Mucosa of stomach (tissue), 1 donor: ENCODE data around the gene SLC22A23.

Experiments
- H3K27me3 ChIP-seq: one replicate; pipeline ENCODE4 v1.7.0; 2013; ENCODE audit warnings: mild to moderate bottlenecking, low read length; ENCODE audit not compliant: control insufficient read depth, insufficient read depth
- H3K36me3 ChIP-seq: one replicate; pipeline ENCODE4 v1.7.0; 2013; ENCODE audit warnings: low read length; ENCODE audit not compliant: control insufficient read depth, insufficient read depth
- H3K4me1 ChIP-seq: one replicate; pipeline ENCODE4 v1.7.0; 2013; ENCODE audit warnings: mild to moderate bottlenecking, low read length; ENCODE audit not compliant: control insufficient read depth, insufficient read depth
- H3K4me3 ChIP-seq: one replicate; pipeline ENCODE4 v1.7.0; 2013; ENCODE audit warnings: low read length
- H3K9ac ChIP-seq: one replicate; pipeline ENCODE4 v1.7.0; 2013; ENCODE audit warnings: mild to moderate bottlenecking, low read length, moderate library complexity
- H3K9me3 ChIP-seq: one replicate; pipeline ENCODE4 v1.7.0; 2013; ENCODE audit warnings: mild to moderate bottlenecking, low read length, moderate library complexity; ENCODE audit not compliant: control insufficient read depth
- donor health status: Pancreatic carcinoma.

The SLC22A23 gene

GRCh38 chr6:3321042-3321441 is 135.8 kb downstream of the SLC22A23 start:
- Histone ChIP-seq H3K9me3 (no peaks in the 10 kb centered on the region), H3K4me1 (peaks cover 32% of the 10 kb centered on the region), H3K36me3 (peaks cover 5% of the 10 kb centered on the region), H3K9ac (no peak overlapping the region), H3K27me3 (no peaks in the 10 kb centered on the region), H3K4me3 (no peak overlapping the region)

- H3K4me1 ChIP-seq, result peaks cover 24% of the 10 kb centered on the region
- no peak overlapping the region for H3K4me3 ChIP-seq
- no peaks in the 10 kb centered on the region for H3K9me3 ChIP-seq
- no peak overlapping the region for H3K9ac ChIP-seq
- H3K36me3 ChIP-seq, result peaks cover 5% of the 10 kb centered on the region
- no peaks in the 10 kb centered on the region for H3K27me3 ChIP-seq
Observed at GRCh38 chr6:3320238-3320811, 136.5 kb downstream of the SLC22A23 start.

- H3K36me3 ChIP-seq, result peaks cover 5% of the 10 kb centered on the region
- peaks cover 18% of the 10 kb centered on the region for H3K4me1 ChIP-seq
- H3K4me3 ChIP-seq, result no peak overlapping the region
- H3K9ac ChIP-seq, result no peak overlapping the region
- no peaks in the 10 kb centered on the region for H3K9me3 ChIP-seq
- no peaks in the 10 kb centered on the region for H3K27me3 ChIP-seq
Observed at GRCh38 chr6:3319610-3320200, 137.1 kb downstream of the SLC22A23 start.

- Histone ChIP-seq H3K9me3 (no peaks in the 10 kb centered on the region), H3K4me3 (no peak overlapping the region), H3K27me3 (no peaks in the 10 kb centered on the region), H3K36me3 (peaks cover 5% of the 10 kb centered on the region), H3K9ac (no peak overlapping the region), H3K4me1 (peaks cover 11% of the 10 kb centered on the region)
Observed at GRCh38 chr6:3318821-3319540, 137.9 kb downstream of the SLC22A23 start.

- H3K9ac ChIP-seq, result no peak overlapping the region
- H3K27me3 ChIP-seq, result no peaks in the 10 kb centered on the region
- H3K36me3 ChIP-seq, result peaks cover 5% of the 10 kb centered on the region
- no peaks in the 10 kb centered on the region for H3K9me3 ChIP-seq
- H3K4me3 ChIP-seq, result no peak overlapping the region
- peaks cover 8% of the 10 kb centered on the region for H3K4me1 ChIP-seq
Observed at GRCh38 chr6:3318226-3318625, 138.6 kb downstream of the SLC22A23 start.

GRCh38 chr6:3317741-3318211 is 139.1 kb downstream of the SLC22A23 start:
- Histone ChIP-seq H3K36me3 (peaks cover 5% of the 10 kb centered on the region), H3K4me1 (peaks cover 8% of the 10 kb centered on the region), H3K9ac (no peak overlapping the region), H3K9me3 (no peaks in the 10 kb centered on the region), H3K27me3 (no peaks in the 10 kb centered on the region), H3K4me3 (no peak overlapping the region)

GRCh38 chr6:3316818-3317217 is 140.0 kb downstream of the SLC22A23 start:
- Histone ChIP-seq H3K9ac (no peak overlapping the region), H3K4me3 (no peak overlapping the region), H3K9me3 (no peaks in the 10 kb centered on the region), H3K27me3 (no peaks in the 10 kb centered on the region), H3K36me3 (peaks cover 5% of the 10 kb centered on the region), H3K4me1 (peaks cover 3% of the 10 kb centered on the region)

GRCh38 chr6:3316331-3316730 is 140.5 kb downstream of the SLC22A23 start:
- Histone ChIP-seq H3K27me3 (no peaks in the 10 kb centered on the region), H3K9ac (no peak overlapping the region), H3K4me1 (no peaks in the 10 kb centered on the region), H3K4me3 (no peak overlapping the region), H3K36me3 (peaks cover 5% of the 10 kb centered on the region), H3K9me3 (no peaks in the 10 kb centered on the region)

GRCh38 chr6:3315841-3316240 is 141.0 kb downstream of the SLC22A23 start:
- Histone ChIP-seq H3K4me3 (no peak overlapping the region), H3K9ac (no peak overlapping the region), H3K27me3 (no peaks in the 10 kb centered on the region), H3K4me1 (peaks cover 4% of the 10 kb centered on the region), H3K9me3 (no peaks in the 10 kb centered on the region), H3K36me3 (peaks cover 5% of the 10 kb centered on the region)

GRCh38 chr6:3314621-3315467 is 142.0 kb downstream of the SLC22A23 start:
- Histone ChIP-seq H3K36me3 (peaks cover 5% of the 10 kb centered on the region), H3K27me3 (no peaks in the 10 kb centered on the region), H3K4me1 (peaks cover 12% of the 10 kb centered on the region), H3K9ac (no peak overlapping the region), H3K4me3 (no peak overlapping the region), H3K9me3 (no peaks in the 10 kb centered on the region)

GRCh38 chr6:3314176-3314575 is 142.7 kb downstream of the SLC22A23 start:
- H3K27me3 ChIP-seq, result no peaks in the 10 kb centered on the region
- H3K9me3 ChIP-seq, result no peaks in the 10 kb centered on the region
- H3K4me1 ChIP-seq, result peaks cover 12% of the 10 kb centered on the region
- peaks cover 5% of the 10 kb centered on the region for H3K36me3 ChIP-seq
- no peak overlapping the region for H3K9ac ChIP-seq
- no peak overlapping the region for H3K4me3 ChIP-seq
